SU-DHL-6 (cell line): ENCODE measurements around the gene DEDD.

Source experiments
- H2AFZ ChIP-seq: fragments of 200-600 bp; sonication (generic); 2 replicates; pipeline ENCODE4 v1.6.1; 2014; ENCODE audit warnings: low read depth, mild to moderate bottlenecking, moderate library complexity, mixed read lengths, antibody characterized with exemption, low read length; ENCODE audit not compliant: severe bottlenecking
- H3F3A ChIP-seq: fragments of 200-600 bp; shearing (Covaris generic); 2 replicates; pipeline ENCODE4 v1.6.0; 2016; ENCODE audit warnings: antibody characterized with exemption, mild to moderate bottlenecking; ENCODE audit not compliant: insufficient read depth
- H3K27ac ChIP-seq: fragments of 200-600 bp; sonication (generic); 2 replicates; pipeline ENCODE4 v1.5.1; 2016; ENCODE audit warnings: low read depth, mild to moderate bottlenecking, low read length, moderate library complexity, mixed read lengths
- H3K27me3 ChIP-seq: fragments of 200-600 bp; sonication (generic), shearing (Covaris generic); 2 replicates; pipeline ENCODE4 v1.6.0; 2014; ENCODE audit warnings: mild to moderate bottlenecking, low read length
- H3K36me3 ChIP-seq: fragments of 200-600 bp; sonication (generic); 2 replicates; pipeline ENCODE4 v1.6.1; 2014; ENCODE audit warnings: mild to moderate bottlenecking, low read length, mixed read lengths
- H3K4me2 ChIP-seq: fragments of 300-600, 200-600 bp; shearing (Covaris generic), sonication (generic); 2 replicates; pipeline ENCODE4 v1.6.0; 2014; ENCODE audit warnings: low read length, low read depth, mild to moderate bottlenecking; ENCODE audit not compliant: poor library complexity, severe bottlenecking
- H3K4me3 ChIP-seq: fragments of 200-600 bp; sonication (generic); 2 replicates; pipeline ENCODE4 v1.5.1; 2014; ENCODE audit warnings: antibody characterized with exemption, low read length, mild to moderate bottlenecking, mixed read lengths; ENCODE audit not compliant: insufficient read depth, poor library complexity, severe bottlenecking
- H3K79me2 ChIP-seq: fragments of 200-600 bp; sonication (generic); 2 replicates; pipeline ENCODE4 v1.6.1; 2014; ENCODE audit warnings: mild to moderate bottlenecking, low read length, moderate library complexity; ENCODE audit not compliant: insufficient read depth
- H3K9ac ChIP-seq: fragments of 200-600 bp; sonication (generic); 2 replicates; pipeline ENCODE4 v1.7.0; 2014; ENCODE audit warnings: mild to moderate bottlenecking, low read length
- H3K9me2 ChIP-seq: fragments of 200-600 bp; sonication (generic); replicated peaks from 2 replicates; pipeline ENCODE4 v1.6.1; 2014; ENCODE audit warnings: low read length; ENCODE audit not compliant: insufficient read depth
- H3K9me3 ChIP-seq: fragments of 200-600 bp; sonication (generic); 2 replicates; pipeline ENCODE4 v1.6.1; 2014; ENCODE audit warnings: low read length, mixed read lengths; ENCODE audit not compliant: insufficient read depth
- H4K20me1 ChIP-seq: fragments of 200-600 bp; sonication (generic); 2 replicates; pipeline ENCODE4 v1.6.1; 2014; ENCODE audit warnings: low read depth, mild to moderate bottlenecking, antibody characterized with exemption, low read length, moderate library complexity, mixed read lengths
- CTCF ChIP-seq: fragments of 200-600 bp; sonication (generic); IDR thresholded peaks from one replicate; pipeline ENCODE4 v1.5.1; 2017; ENCODE audit warnings: antibody characterized with exemption, mild to moderate bottlenecking, low read length, moderate library complexity; ENCODE audit not compliant: insufficient read depth, poor library complexity, severe bottlenecking
- EZH2phosphoT487 ChIP-seq: fragments of 200-600 bp; sonication (generic), shearing (Covaris generic); conservative IDR thresholded peaks from 2 replicates; pipeline ENCODE4 v1.6.1; 2018; ENCODE audit warnings: mild to moderate bottlenecking, antibody characterized with exemption, low read length, moderate library complexity, mixed read lengths

The DEDD gene

DNA sequence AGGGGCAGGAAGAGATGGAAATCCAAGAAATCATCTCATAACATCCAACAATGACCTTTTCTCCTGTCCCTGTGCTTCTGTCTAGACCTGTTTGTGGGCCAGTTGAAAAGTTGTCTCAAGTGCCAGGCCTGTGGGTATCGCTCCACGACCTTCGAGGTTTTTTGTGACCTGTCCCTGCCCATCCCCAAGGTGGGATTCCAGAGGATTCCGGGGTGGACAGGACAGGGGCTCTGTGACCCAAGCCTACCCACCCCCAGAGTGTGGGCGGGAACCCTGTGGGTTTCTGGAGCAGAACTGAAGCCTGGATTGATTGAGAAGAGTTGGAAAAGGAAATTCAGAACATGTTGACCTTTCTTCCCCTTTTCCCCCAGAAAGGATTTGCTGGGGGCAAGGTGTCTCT is 31.3 kb upstream of the DEDD start:
- Histone ChIP-seq H3K27ac (no peak overlapping the region), H2AFZ (no peak overlapping the region), H3K27me3 (no peaks in the 10 kb centered on the region), H3K9me2 (no peaks in the 10 kb centered on the region), H4K20me1 (no peaks in the 10 kb centered on the region), H3K9me3 (no peaks in the 10 kb centered on the region), H3K79me2 (peaks cover 6% of the 10 kb centered on the region; the same call in 1 of the 2 replicates), H3F3A (0 out of 2 replicates have a peak, but pooled peaks cover 8% of the 10 kb centered on the region), H3K4me2 (no peak overlapping the region), H3K36me3 (no peaks in the 10 kb centered on the region), H3K9ac (no peak overlapping the region), H3K4me3 (no peak overlapping the region)
- TF ChIP-seq EZH2phosphoT487 (no peak), CTCF (no peak)

DNA sequence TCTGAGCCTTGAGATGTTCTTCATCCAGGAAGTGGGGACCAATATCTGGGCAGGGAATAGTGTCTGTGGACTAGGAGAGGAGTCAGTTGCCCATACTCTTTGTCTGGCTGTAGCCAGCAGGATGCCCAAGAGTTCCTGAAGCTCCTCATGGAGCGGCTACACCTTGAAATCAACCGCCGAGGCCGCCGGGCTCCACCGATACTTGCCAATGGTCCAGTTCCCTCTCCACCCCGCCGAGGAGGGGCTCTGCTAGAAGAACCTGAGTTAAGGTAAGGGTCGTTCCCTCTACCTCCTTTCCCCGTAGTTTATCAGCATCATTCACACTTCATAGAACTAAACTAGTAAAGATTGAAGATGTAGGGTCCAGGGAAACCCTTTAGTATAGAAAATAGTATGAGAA is 30.3 kb upstream of the DEDD start:
- TF ChIP-seq EZH2phosphoT487 (no peak), CTCF (no peak)
- Histone ChIP-seq H3K79me2 (peaks cover 6% of the 10 kb centered on the region; the same call in 1 of the 2 replicates), H4K20me1 (no peaks in the 10 kb centered on the region), H3K9me3 (no peaks in the 10 kb centered on the region), H3K27ac (no peak overlapping the region), H3K9ac (no peak overlapping the region), H3K27me3 (no peaks in the 10 kb centered on the region), H3K4me3 (no peak overlapping the region), H3K36me3 (no peaks in the 10 kb centered on the region), H3K9me2 (no peaks in the 10 kb centered on the region), H3K4me2 (no peak overlapping the region), H2AFZ (no peak overlapping the region), H3F3A (peaks cover 16% of the 10 kb centered on the region; the same call in 1 of the 2 replicates)

DNA sequence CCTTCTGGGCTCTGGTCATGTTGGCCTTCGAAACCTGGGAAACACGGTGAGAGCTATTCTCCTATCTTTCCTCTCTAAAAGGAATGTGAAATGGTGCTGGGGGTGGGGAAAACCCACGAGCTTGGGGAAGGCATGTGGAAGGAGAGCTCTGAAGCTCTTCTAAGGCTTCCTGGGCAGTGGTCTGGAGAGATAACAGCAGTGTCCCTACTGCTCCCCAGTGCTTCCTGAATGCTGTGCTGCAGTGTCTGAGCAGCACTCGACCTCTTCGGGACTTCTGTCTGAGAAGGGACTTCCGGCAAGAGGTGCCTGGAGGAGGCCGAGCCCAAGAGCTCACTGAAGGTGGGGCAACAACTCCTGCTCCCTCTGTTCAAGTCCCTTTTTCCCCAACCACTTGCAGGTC is 29.6 kb upstream of the DEDD start:
- Histone ChIP-seq H3K4me2 (no peak overlapping the region), H3K27me3 (no peaks in the 10 kb centered on the region), H3K4me3 (no peak overlapping the region), H3K9me2 (no peaks in the 10 kb centered on the region), H2AFZ (no peak overlapping the region), H3K27ac (no peak overlapping the region), H3K9me3 (no peaks in the 10 kb centered on the region), H3F3A (peaks cover 17% of the 10 kb centered on the region; the same call in 1 of the 2 replicates), H4K20me1 (no peaks in the 10 kb centered on the region), H3K79me2 (peaks cover 6% of the 10 kb centered on the region; the same call in 1 of the 2 replicates), H3K9ac (no peak overlapping the region), H3K36me3 (no peaks in the 10 kb centered on the region)
- TF ChIP-seq EZH2phosphoT487, result no peak

- H3F3A ChIP-seq, result peaks cover 17% of the 10 kb centered on the region; the same call in 1 of the 2 replicates
- peaks cover 6% of the 10 kb centered on the region; the same call in 1 of the 2 replicates for H3K79me2 ChIP-seq
- no peaks in the 10 kb centered on the region for H3K9me3 ChIP-seq
- no peak for TF ChIP-seq CTCF
- no peak for TF ChIP-seq EZH2phosphoT487
- no peak overlapping the region for H3K27ac ChIP-seq
- H3K36me3 ChIP-seq, result no peaks in the 10 kb centered on the region
- H3K4me3 ChIP-seq, result no peak overlapping the region
- H3K9me2 ChIP-seq, result no peaks in the 10 kb centered on the region
- no peaks in the 10 kb centered on the region for H3K27me3 ChIP-seq
- H2AFZ ChIP-seq, result no peak overlapping the region
- no peak overlapping the region for H3K9ac ChIP-seq
- H4K20me1 ChIP-seq, result no peaks in the 10 kb centered on the region
- no peak overlapping the region for H3K4me2 ChIP-seq
Measured at GRCh38 chr1:161161652-161162051, 29.2 kb upstream of the DEDD start.
